Calu3 (cell line): ENCODE measurements around the gene JARID2. TPM values are rescaled to one million over a fixed set of nuclear protein-coding genes. Genes with fewer than 3 reads are reported as not detected.

Experiments used
- BruUV-seq: library from RNA; stranded (reverse); fragments of 400-500 nt; replicated peaks from 2 replicates; lab custom pipeline; 2021; lab: Mats Ljungman, UMichigan
- CTCF ChIA-PET: fragments of 300-600 bp; sonication (Branson Sonifier 250); formaldehyde crosslinking; loops from one replicate; lab custom pipeline; 2022; ENCODE audit warnings: antibody characterized with exemption; lab: Charles Lee
- DNase-seq: peaks from one replicate; pipeline ENCODE4 v3.0.0; 2022
- H3K27ac Mint-ChIP-seq: one replicate; pipeline ENCODE4 v1.8.0; 2022; ENCODE audit warnings: mixed read lengths; ENCODE audit not compliant: unreplicated experiment
- H3K27me3 Mint-ChIP-seq: one replicate; pipeline ENCODE4 v1.8.0; 2022; ENCODE audit warnings: mixed read lengths; ENCODE audit not compliant: unreplicated experiment
- H3K36me3 Mint-ChIP-seq: one replicate; pipeline ENCODE4 v1.8.0; 2022; ENCODE audit warnings: mild to moderate bottlenecking, moderate library complexity, mixed read lengths; ENCODE audit not compliant: insufficient read depth, unreplicated experiment
- H3K4me1 Mint-ChIP-seq: one replicate; pipeline ENCODE4 v1.8.0; 2022; ENCODE audit warnings: mild to moderate bottlenecking, low read depth, mixed read lengths; ENCODE audit not compliant: unreplicated experiment
- H3K4me3 Mint-ChIP-seq: one replicate; pipeline ENCODE4 v1.8.0; 2022; ENCODE audit warnings: mild to moderate bottlenecking, low read depth, moderate library complexity, mixed read lengths; ENCODE audit not compliant: unreplicated experiment
- H3K9me3 Mint-ChIP-seq: one replicate; pipeline ENCODE4 v1.8.0; 2022; ENCODE audit warnings: low read depth, mixed read lengths; ENCODE audit not compliant: unreplicated experiment
- CTCF ChIP-seq: fragments of 200-600 bp; IDR thresholded peaks from one replicate; pipeline ENCODE4 v1.8.0; 2022; ENCODE audit warnings: antibody characterized with exemption; ENCODE audit not compliant: unreplicated experiment
- intact Hi-C: fragments of 100-400 bp; cut with micrococcal nuclease; formaldehyde crosslinking; loops from one replicate; pipeline ENCODE4 v1.10.0; 2022; ENCODE audit not compliant: unreplicated experiment
- total RNA-seq: library from RNA; stranded (reverse); gene quantifications from 2 replicates; pipeline ENCODE4 v1.2.3, GENCODE V29; 2022

The JARID2 gene
- total RNA-seq, 1 experiment from 2014 or later = 9.4 TPM

GRCh38 chr6:15363164-15363522, 117.3 kb downstream of the JARID2 start:
- CTCF ChIA-PET = no interaction called here
- intact Hi-C loops = loop anchor here (10.0 kb wide), 1 partner anchor 118 kb away; the partner anchor contains the start of gene JARID2
- Mint-ChIP-seq H3K4me3 (no peak overlapping the region), H3K27me3 (no peaks in the 10 kb centered on the region), H3K36me3 (no peaks in the 10 kb centered on the region), H3K9me3 (no peaks in the 10 kb centered on the region), H3K27ac (no peak overlapping the region), H3K4me1 (peaks cover 32% of the 10 kb centered on the region)
- no peak for TF ChIP-seq CTCF
- no peak for DNase-seq
- no TSS peak for BruUV-seq

GRCh38 chr6:15363523-15364400, 117.9 kb downstream of the JARID2 start:
- peaks cover 29% of the 10 kb centered on the region for H3K4me1 Mint-ChIP-seq
- intact Hi-C loops = loop anchor here (10.0 kb wide), 1 partner anchor 119 kb away; the partner anchor contains the start of gene JARID2
- TF ChIP-seq CTCF = no peak
- CTCF ChIA-PET = no interaction called here
- no peak overlapping the region for H3K27ac Mint-ChIP-seq
- peak; percentile 7 for DNase-seq
- H3K36me3 Mint-ChIP-seq = no peaks in the 10 kb centered on the region
- BruUV-seq = no TSS peak
- no peak overlapping the region for H3K4me3 Mint-ChIP-seq
- H3K9me3 Mint-ChIP-seq = no peaks in the 10 kb centered on the region
- H3K27me3 Mint-ChIP-seq = no peaks in the 10 kb centered on the region

- CTCF ChIA-PET = no interaction called here
Measured at GRCh38 chr6:15364401-15365037, 118.7 kb downstream of the JARID2 start.

GRCh38 chr6:15365273-15365687, 119.4 kb downstream of the JARID2 start:
- H3K9me3 Mint-ChIP-seq = no peaks in the 10 kb centered on the region
- H3K4me3 Mint-ChIP-seq = no peak overlapping the region
- no peaks in the 10 kb centered on the region for H3K36me3 Mint-ChIP-seq
- H3K4me1 Mint-ChIP-seq = peaks cover 24% of the 10 kb centered on the region
- DNase-seq = peak; percentile 46
- CTCF ChIA-PET = interaction anchor here (0.6 kb wide), 1 partner anchor 30 kb away, joined by 5 read pairs; no protein-coding TSS in a partner anchor
- intact Hi-C loops = loop anchor here (10.0 kb wide), 1 partner anchor 120 kb away; the partner anchor contains the start of gene JARID2
- BruUV-seq = no TSS peak
- no peak for TF ChIP-seq CTCF
- H3K27me3 Mint-ChIP-seq = no peaks in the 10 kb centered on the region
- H3K27ac Mint-ChIP-seq = no peak overlapping the region

More at GRCh38 chr6:15364401-15365037, 118.7 kb downstream of the JARID2 start:
- Mint-ChIP-seq H3K27me3 (no peaks in the 10 kb centered on the region), H3K9me3 (no peaks in the 10 kb centered on the region), H3K4me3 (no peak overlapping the region), H3K27ac (no peak overlapping the region), H3K4me1 (peaks cover 24% of the 10 kb centered on the region), H3K36me3 (no peaks in the 10 kb centered on the region)
- DNase-seq = no peak
- no peak for TF ChIP-seq CTCF
- BruUV-seq = no TSS peak
- intact Hi-C loops = loop anchor here (10.0 kb wide), 1 partner anchor 120 kb away; the partner anchor contains the start of gene JARID2
